Activated naive CD4-positive, alpha-beta T cell treated with anti-CD3 and anti-CD28 coated beads, Interleukin-2, amount 50 U/mL, for 72 hours (primary cell): ENCODE results near the gene LHFPL2. TPM values are rescaled to one million over a fixed set of nuclear protein-coding genes. Genes with fewer than 3 reads are reported as not detected.

Experiments
- ATAC-seq, 2 donors: fragments of 150-1000 bp; cut with Tn5 transposase; 2 replicates each; pipeline ENCODE4 v1.10.0; 2021; ENCODE audit warnings: mild to moderate bottlenecking in 2 of 2, moderate library complexity in 2 of 2
- DNase-seq, 2 donors: peaks; one replicate each; pipeline ENCODE4 v3.0.0; 2021 to 2022; ENCODE audit warnings: low spot score in 2 of 2
- H3K27ac Mint-ChIP-seq, 2 donors: one replicate each; pipeline ENCODE4 v1.8.0; 2022; ENCODE audit warnings: mild to moderate bottlenecking in 2 of 2, mixed read lengths in 2 of 2
- H3K36me3 Mint-ChIP-seq, 2 donors: one replicate each; pipeline ENCODE4 v1.8.0; 2022; ENCODE audit warnings: mixed read lengths in 2 of 2
- H3K9me3 Mint-ChIP-seq, 2 donors: one replicate each; pipeline ENCODE4 v1.8.0; 2022; ENCODE audit warnings: mixed read lengths in 2 of 2
- total RNA-seq, 2 donors: library from RNA; stranded (reverse); gene quantifications; one replicate each; pipeline ENCODE4 v1.2.3, GENCODE V29; 2022

The LHFPL2 gene
- total RNA-seq, 2 donors from 2014 or later: 0.16 to 0.18 TPM

GRCh38 chr5:78519198-78519941, 129.2 kb downstream of the LHFPL2 start:
- H3K36me3 Mint-ChIP-seq: peaks cover 0 to 4% of the 10 kb centered on the region in 2 donors
- ATAC-seq: no peak
- no peak for DNase-seq
- no peaks in the 10 kb centered on the region for H3K9me3 Mint-ChIP-seq
- no peak overlapping the region for H3K27ac Mint-ChIP-seq

- Mint-ChIP-seq H3K36me3 (peaks cover 0 to 4% of the 10 kb centered on the region in 2 donors), H3K9me3 (no peaks in the 10 kb centered on the region), H3K27ac (no peak overlapping the region)
- DNase-seq (no peak), ATAC-seq (no peak)
Measured at GRCh38 chr5:78518365-78519197, 130.0 kb downstream of the LHFPL2 start.

GRCh38 chr5:78515670-78516069, 132.9 kb downstream of the LHFPL2 start:
- Mint-ChIP-seq H3K9me3 (no peaks in the 10 kb centered on the region), H3K36me3 (peaks cover 0 to 4% of the 10 kb centered on the region in 2 donors), H3K27ac (no peak overlapping the region)
- ATAC-seq: no peak
- no peak for DNase-seq

GRCh38 chr5:78514427-78515330, 133.9 kb downstream of the LHFPL2 start:
- no peak overlapping the region for H3K27ac Mint-ChIP-seq
- no peak for DNase-seq
- ATAC-seq: no peak
- peaks cover 0 to 4% of the 10 kb centered on the region in 2 donors for H3K36me3 Mint-ChIP-seq
- H3K9me3 Mint-ChIP-seq: no peaks in the 10 kb centered on the region

- H3K9me3 Mint-ChIP-seq: no peaks in the 10 kb centered on the region
- ATAC-seq: no peak
Measured at GRCh38 chr5:78513441-78513840, 135.1 kb downstream of the LHFPL2 start.

GRCh38 chr5:78512435-78512834, 136.1 kb downstream of the LHFPL2 start:
- H3K36me3 Mint-ChIP-seq: peaks cover 0 to 14% of the 10 kb centered on the region in 2 donors
- DNase-seq (no peak), ATAC-seq (no peak)
- no peak overlapping the region for H3K27ac Mint-ChIP-seq
- no peaks in the 10 kb centered on the region for H3K9me3 Mint-ChIP-seq

More at GRCh38 chr5:78513441-78513840, 135.1 kb downstream of the LHFPL2 start:
- Mint-ChIP-seq H3K27ac (no peak overlapping the region), H3K36me3 (peaks cover 0 to 14% of the 10 kb centered on the region in 2 donors)
- DNase-seq: no peak

- H3K9me3 Mint-ChIP-seq: no peaks in the 10 kb centered on the region
- no peak for DNase-seq
- no peak for ATAC-seq
- H3K36me3 Mint-ChIP-seq: peaks cover 0 to 14% of the 10 kb centered on the region in 2 donors
- no peak overlapping the region for H3K27ac Mint-ChIP-seq
Measured at GRCh38 chr5:78511121-78511906, 137.3 kb downstream of the LHFPL2 start.

GRCh38 chr5:78509884-78510769, 138.4 kb downstream of the LHFPL2 start:
- ATAC-seq: peak; percentile 77 to 86
- peak; percentile 44 to 59 for DNase-seq
- no peak overlapping the region for H3K27ac Mint-ChIP-seq
- peaks cover 0 to 10% of the 10 kb centered on the region in 2 donors for H3K36me3 Mint-ChIP-seq
- no peaks in the 10 kb centered on the region for H3K9me3 Mint-ChIP-seq

GRCh38 chr5:78509145-78509865, 139.3 kb downstream of the LHFPL2 start:
- DNase-seq (no peak), ATAC-seq (peak in 1 of 2 donors; percentile 12)
- Mint-ChIP-seq H3K9me3 (no peaks in the 10 kb centered on the region), H3K27ac (no peak overlapping the region), H3K36me3 (peaks cover 0 to 10% of the 10 kb centered on the region in 2 donors)

GRCh38 chr5:78508186-78508765, 140.3 kb downstream of the LHFPL2 start:
- no peak for DNase-seq
- no peak for ATAC-seq
- Mint-ChIP-seq H3K36me3 (peaks cover 0 to 10% of the 10 kb centered on the region in 2 donors), H3K9me3 (no peaks in the 10 kb centered on the region), H3K27ac (no peak overlapping the region)

- Mint-ChIP-seq H3K27ac (no peak overlapping the region), H3K9me3 (no peaks in the 10 kb centered on the region), H3K36me3 (peaks cover 0 to 10% of the 10 kb centered on the region in 2 donors)
- ATAC-seq: no peak
- no peak for DNase-seq
Measured at GRCh38 chr5:78507531-78507930, 141.0 kb downstream of the LHFPL2 start.

- no peak for DNase-seq
- no peak for ATAC-seq
- H3K9me3 Mint-ChIP-seq: no peaks in the 10 kb centered on the region
- H3K36me3 Mint-ChIP-seq: peaks cover 0 to 10% of the 10 kb centered on the region in 2 donors
- H3K27ac Mint-ChIP-seq: no peak overlapping the region
Measured at GRCh38 chr5:78506261-78507024, 142.1 kb downstream of the LHFPL2 start.

GRCh38 chr5:78505860-78506259, 142.7 kb downstream of the LHFPL2 start:
- Mint-ChIP-seq H3K36me3 (peaks cover 0 to 10% of the 10 kb centered on the region in 2 donors), H3K9me3 (no peaks in the 10 kb centered on the region)
- ATAC-seq: no peak

More at GRCh38 chr5:78505860-78506259, 142.7 kb downstream of the LHFPL2 start:
- H3K27ac Mint-ChIP-seq: no peak overlapping the region
- no peak for DNase-seq
